ENCODE data around the gene MOBP. TPM values are rescaled to one million over a fixed set of nuclear protein-coding genes. Genes with fewer than 3 reads are reported as not detected.

MOBP gene
- total RNA-seq, 1 experiment from 2014 or later: 1.0 TPM

DNA sequence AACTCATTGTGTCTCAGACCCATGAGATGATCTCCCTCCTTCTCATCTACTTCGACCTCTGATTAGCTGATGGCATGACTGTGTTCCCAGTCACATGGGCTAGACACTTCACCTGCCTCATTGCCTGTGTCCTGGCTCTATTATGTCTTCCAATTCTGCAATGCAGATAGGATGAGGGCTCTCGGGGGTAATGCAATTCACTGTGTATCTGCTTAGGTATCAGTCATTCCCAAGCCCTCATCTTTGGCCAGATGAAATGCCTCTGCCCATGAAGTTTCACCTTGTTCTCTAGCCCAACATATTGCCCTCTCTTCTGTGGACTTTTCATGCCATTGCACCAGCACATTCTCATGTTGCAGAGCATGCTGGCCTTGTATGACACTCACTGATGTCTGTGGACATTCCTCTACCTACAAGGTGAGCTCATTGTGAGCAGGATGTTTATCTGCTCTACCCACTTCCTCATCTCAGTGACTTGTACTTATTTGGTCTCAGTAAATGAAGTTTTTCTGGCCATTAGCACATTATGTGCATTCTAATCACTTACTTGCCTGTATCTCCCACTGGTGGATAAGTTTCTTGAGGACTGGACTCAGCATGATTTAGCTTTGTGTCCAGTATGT lies 32.3 kb downstream of the MOBP start:
- no peaks in the 10 kb centered on the region for H3K36me3 ChIP-seq (replicated peaks; ENCODE audit: control insufficient read depth, insufficient read depth, low read length)
- H3K27me3 ChIP-seq (ENCODE audit: control insufficient read depth, insufficient read depth, low read length): no peaks in the 10 kb centered on the region
- no peak overlapping the region for H3K4me3 ChIP-seq (ENCODE audit: insufficient read depth, low read depth, low read length)
- no peak for DNase-seq

DNA sequence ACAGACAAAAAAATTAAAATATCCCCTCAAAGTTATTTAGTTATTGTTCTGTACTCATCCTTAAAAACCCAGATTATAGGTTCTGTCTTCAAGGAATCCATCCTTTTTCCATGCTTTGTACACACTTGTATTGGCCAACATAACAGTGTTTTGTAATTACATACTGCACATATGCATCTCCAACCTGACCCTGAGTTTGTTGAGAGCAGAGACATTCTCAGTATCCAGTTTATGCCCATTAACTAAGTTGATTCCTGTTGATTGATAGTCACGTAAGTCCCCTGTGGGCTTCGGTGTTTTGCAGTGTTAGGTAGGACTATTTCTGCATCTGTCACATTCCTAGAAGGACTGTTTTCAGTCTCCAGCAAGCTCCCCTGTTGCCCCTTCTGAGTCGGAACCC lies 33.6 kb downstream of the MOBP start:
- no peak for DNase-seq
- H3K27me3 ChIP-seq (ENCODE audit: control insufficient read depth, insufficient read depth, low read length): no peaks in the 10 kb centered on the region
- H3K4me3 ChIP-seq (ENCODE audit: insufficient read depth, low read depth, low read length): no peak overlapping the region
- H3K36me3 ChIP-seq (replicated peaks; ENCODE audit: control insufficient read depth, insufficient read depth, low read length): no peaks in the 10 kb centered on the region

DNA sequence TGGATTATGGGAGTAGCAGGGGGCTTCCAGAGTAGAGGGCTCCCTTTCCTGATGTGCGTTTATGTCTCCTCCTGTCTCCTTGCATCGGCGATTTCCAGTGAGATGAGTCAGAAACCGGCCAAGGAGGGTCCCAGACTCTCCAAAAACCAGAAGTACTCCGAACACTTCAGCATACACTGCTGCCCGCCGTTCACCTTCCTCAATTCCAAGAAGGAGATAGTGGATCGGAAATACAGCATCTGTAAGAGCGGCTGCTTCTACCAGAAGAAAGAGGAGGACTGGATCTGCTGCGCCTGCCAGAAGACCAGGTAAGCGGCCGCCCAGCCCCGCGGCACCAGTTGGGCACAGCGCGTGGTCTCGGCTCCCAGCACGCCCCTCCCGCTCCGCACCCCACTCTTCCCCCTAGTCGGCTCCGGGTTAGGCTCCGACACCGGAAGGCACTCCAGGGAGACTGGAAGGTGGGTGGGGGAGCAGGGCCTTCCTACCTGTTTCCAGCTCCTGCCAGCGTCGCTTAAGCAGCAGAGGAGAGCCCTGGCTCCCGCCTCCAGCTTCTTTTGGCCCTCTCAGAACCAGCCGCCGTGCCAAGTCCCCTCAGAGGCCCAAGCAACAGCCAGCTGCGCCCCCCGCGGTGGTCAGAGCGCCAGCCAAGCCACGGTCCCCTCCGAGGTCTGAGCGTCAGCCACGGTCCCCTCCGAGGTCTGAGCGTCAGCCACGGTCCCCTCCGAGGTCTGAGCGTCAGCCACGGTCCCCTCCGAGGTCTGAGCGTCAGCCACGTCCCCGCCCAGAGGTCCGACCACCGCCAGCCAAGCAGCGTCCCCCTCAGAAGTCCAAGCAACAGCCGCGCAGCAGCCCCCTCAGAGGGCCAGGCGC lies 34.7 kb downstream of the MOBP start:
- Histone ChIP-seq H3K4me3 (ENCODE audit: insufficient read depth, low read depth, low read length) (no peak overlapping the region), H3K36me3 (replicated peaks; ENCODE audit: control insufficient read depth, insufficient read depth, low read length) (no peaks in the 10 kb centered on the region), H3K27me3 (ENCODE audit: control insufficient read depth, insufficient read depth, low read length) (peaks cover 7% of the 10 kb centered on the region)
- DNase-seq: no peak

DNA sequence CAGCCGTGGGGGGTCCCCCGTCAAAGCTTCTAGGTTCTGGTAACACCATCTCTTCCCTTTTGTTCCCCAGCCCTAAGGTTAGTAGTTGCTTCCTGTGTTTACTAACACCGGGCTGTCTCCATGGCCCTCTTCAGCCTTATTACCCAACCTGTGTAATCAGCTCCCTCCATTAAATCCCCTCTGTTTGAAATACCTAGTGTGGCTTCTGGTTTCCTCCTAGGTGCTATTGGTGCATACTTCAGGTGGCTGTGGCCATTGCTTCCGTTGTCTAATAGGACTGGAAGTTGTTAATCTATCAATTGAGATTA lies 35.3 kb downstream of the MOBP start:
- Histone ChIP-seq H3K36me3 (replicated peaks; ENCODE audit: control insufficient read depth, insufficient read depth, low read length) (no peaks in the 10 kb centered on the region), H3K4me3 (ENCODE audit: insufficient read depth, low read depth, low read length) (no peak overlapping the region), H3K27me3 (ENCODE audit: control insufficient read depth, insufficient read depth, low read length) (peaks cover 11% of the 10 kb centered on the region)
- no peak for DNase-seq

DNA sequence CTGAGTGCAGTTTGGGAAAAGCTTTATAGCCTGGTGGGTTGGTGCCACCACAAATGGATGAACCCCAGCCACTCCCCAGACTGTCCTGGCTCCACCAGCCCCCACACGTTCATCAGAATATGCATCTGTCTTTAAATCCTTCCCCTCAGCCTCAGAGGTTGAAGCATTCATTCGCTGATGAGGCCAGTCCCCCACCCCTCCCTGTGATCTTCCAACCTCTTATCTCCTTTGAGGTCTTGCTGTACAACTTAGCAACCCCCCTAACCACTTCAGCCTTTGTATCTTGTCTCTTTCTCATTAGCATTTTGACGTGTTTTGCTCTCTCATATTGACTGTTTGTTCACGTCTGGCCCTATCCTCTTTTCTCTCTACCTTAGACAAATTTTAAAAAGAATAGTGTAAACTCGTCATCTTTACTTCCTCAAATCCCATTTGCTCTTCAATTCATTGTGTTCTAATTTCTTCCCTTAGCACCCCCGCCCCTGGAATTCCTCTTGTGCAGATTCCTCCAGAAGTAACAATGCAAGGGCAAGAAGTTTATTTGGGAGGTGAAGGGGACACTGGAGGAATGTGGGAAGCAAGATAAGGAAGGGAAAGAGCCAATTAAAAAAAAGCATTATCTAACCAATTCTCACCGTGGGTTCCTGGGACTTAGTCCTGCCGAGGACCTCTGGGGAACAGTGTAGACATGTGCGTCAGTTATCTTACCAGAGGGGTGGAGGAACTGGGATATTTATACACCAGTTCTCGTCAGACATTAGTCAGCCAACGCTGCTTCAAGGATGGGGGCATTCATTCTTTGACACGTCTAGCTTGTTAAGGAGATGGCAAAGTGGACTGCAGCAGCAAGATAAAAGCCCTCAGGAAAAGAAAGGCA lies 38.6 kb downstream of the MOBP start:
- Histone ChIP-seq H3K27me3 (ENCODE audit: control insufficient read depth, insufficient read depth, low read length) (peaks cover 15% of the 10 kb centered on the region), H3K4me3 (ENCODE audit: insufficient read depth, low read depth, low read length) (no peak overlapping the region), H3K36me3 (replicated peaks; ENCODE audit: control insufficient read depth, insufficient read depth, low read length) (no peaks in the 10 kb centered on the region)
- DNase-seq: no peak

DNA sequence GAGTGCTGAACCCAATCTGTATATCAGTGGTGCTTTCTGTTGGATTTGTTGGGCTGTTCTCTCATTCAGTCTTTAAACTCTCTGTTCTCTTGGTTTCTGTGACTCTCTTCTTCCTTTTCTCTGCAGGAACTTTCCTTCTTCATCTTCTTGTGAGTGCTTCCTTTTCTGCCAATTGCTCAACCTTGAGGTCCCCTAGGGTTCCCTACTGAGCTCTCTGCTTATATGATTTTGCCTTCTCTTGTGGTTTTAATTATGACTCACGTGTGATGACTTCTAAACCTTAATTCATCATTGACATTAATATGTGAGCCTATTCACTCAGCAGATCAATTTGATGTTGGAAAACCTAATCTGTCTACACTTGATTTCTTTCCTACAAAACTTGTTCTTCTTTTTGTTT lies 39.4 kb downstream of the MOBP start:
- DNase-seq: no peak
- Histone ChIP-seq H3K27me3 (ENCODE audit: control insufficient read depth, insufficient read depth, low read length) (peaks cover 15% of the 10 kb centered on the region), H3K4me3 (ENCODE audit: insufficient read depth, low read depth, low read length) (no peak overlapping the region), H3K36me3 (replicated peaks; ENCODE audit: control insufficient read depth, insufficient read depth, low read length) (no peaks in the 10 kb centered on the region)

DNA sequence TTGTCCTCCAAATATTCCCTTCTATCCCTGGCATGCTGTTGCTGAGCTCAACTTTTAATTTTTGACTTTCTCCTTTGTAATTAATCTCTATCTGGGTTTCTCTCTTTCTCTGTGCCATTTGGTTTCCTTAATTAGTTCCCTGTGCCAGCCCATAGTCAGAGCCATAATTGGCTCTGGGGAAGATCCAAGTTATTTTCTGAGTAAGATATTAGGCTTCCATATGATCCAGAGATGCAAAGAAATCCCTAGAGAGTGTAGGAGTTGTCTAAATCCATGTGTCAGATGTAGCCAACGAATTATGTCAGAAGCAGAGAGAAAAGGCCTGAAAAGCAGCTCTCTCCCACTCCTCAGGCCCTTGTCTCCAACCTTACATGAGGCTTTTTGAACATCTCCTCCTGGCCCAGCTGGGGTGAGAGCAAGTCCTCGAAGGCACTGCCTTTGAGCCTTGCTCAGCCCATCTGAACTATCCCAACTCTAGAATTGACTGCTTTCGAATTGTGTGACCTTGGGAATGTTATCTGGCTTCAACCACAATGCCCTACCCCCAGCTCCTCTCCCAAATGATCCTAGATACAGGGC lies 46.4 kb downstream of the MOBP start:
- Histone ChIP-seq H3K27me3 (ENCODE audit: control insufficient read depth, insufficient read depth, low read length) (no peaks in the 10 kb centered on the region), H3K4me3 (ENCODE audit: insufficient read depth, low read depth, low read length) (no peak overlapping the region), H3K36me3 (replicated peaks; ENCODE audit: control insufficient read depth, insufficient read depth, low read length) (no peaks in the 10 kb centered on the region)
- no peak for DNase-seq

DNA sequence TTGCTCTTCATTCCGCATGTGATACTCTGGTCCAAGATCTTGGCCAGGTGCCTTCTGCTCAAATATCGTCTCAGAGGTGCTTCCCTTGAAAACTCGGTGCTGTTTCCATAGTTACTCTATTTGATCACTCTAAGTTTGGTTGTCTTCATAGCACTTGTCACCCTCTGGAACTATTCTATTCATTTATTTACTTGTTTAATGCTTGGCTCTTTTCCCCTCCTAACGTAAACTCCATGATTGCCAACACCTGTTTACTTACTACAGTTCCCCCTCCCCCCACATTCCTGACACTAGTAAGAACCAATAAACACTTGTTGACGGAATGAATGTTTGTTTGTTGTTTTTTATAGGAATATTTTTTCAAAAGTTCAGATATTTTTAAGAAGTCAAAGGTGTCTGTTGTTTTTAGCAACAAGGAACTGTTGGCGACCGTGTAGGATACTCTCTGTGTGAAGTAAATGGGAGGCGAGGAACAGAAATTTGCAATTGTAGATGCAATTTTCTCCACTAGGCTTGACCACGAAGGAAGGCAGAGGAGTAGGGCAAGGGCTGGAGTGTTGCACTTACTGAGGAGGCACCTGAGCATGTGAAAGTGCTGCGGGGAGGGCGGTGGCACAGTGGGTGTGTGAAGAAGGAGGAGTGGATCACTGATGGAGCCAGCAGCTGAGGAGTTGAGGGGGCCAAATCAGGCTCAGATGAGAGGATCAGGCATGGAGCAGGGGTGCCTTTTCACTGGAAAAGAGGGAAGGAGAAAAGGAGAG lies 48.4 kb downstream of the MOBP start:
- no peak for DNase-seq
- Histone ChIP-seq H3K27me3 (ENCODE audit: control insufficient read depth, insufficient read depth, low read length) (no peaks in the 10 kb centered on the region), H3K36me3 (replicated peaks; ENCODE audit: control insufficient read depth, insufficient read depth, low read length) (no peaks in the 10 kb centered on the region), H3K4me3 (ENCODE audit: insufficient read depth, low read depth, low read length) (no peak overlapping the region)

DNA sequence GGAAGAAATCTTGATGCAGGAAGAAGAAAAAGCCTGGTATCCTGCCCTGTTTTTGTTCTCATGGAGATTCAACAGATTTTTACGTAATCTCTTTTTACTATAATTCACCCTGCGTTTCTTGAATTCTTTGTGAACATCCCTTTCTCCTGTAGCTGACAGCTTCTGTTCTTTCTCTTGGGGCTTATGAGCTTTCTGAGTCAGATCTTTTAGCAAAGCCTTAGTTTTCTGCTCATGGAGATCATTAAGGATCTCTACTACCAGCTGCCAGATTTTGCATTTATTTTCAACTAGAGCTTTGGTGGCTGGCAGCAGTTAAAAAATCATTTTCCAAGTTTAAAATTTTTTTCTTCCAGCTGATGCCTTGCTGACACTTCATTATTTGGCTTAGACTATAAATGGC lies 51.6 kb downstream of the MOBP start:
- DNase-seq: no peak
- Histone ChIP-seq H3K36me3 (replicated peaks; ENCODE audit: control insufficient read depth, insufficient read depth, low read length) (no peaks in the 10 kb centered on the region), H3K27me3 (ENCODE audit: control insufficient read depth, insufficient read depth, low read length) (no peaks in the 10 kb centered on the region), H3K4me3 (ENCODE audit: insufficient read depth, low read depth, low read length) (no peak overlapping the region)

DNA sequence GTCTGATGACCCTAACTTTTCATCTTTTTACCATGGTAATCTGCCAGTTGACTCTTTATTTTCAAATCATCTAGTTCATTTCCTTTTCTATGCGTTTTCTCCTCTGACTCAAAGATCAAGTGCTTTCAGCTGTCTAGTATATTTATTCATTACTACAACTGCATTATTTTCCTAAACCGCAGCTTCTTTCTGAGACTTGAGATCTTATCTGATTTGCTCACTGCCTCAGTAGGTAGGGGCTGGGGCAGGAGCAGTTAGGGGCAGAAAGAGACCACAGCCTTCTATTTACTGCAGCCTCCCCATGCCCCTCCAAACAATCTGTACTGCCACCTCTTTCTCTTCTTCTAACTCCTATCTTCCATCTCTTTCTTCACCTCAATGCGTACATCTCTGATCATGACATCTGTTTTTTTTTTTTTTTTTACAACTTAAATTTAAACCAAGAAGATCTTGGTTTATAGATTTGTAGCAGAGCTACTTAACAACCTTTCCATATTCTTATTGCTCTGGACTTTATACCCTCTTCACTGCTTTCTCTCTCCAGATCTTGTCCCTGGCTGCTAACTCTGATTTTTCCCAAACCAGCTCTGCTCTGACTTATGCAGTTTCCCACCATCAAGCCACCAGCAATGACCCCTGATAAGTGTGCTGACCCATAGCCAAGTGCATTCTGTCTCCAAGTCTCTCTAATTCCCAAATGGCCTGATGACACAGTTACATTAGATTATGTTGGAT lies 52.2 kb downstream of the MOBP start:
- DNase-seq: no peak
- no peak overlapping the region for H3K4me3 ChIP-seq (ENCODE audit: insufficient read depth, low read depth, low read length)
- H3K36me3 ChIP-seq (replicated peaks; ENCODE audit: control insufficient read depth, insufficient read depth, low read length): no peaks in the 10 kb centered on the region
- H3K27me3 ChIP-seq (ENCODE audit: control insufficient read depth, insufficient read depth, low read length): no peaks in the 10 kb centered on the region

DNA sequence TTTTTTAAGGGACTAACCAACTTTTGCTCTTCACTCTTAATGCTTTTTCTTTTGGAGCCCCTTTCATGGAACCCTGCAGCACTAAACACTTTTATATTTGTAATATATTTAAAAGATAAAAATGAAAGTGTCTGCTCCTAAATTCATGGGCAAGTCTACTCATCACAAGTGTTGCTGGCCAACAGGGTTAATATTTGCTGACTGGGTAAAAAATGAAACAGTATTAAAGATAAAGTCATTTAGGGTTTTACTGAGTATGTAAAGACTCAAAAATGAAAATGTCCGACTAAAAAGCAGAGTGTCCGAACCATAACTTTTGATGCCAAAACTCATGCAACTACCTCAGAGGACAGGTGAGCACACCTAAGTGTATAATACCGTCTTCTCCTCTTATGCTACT lies 54.0 kb downstream of the MOBP start:
- Histone ChIP-seq H3K4me3 (ENCODE audit: insufficient read depth, low read depth, low read length) (no peak overlapping the region), H3K36me3 (replicated peaks; ENCODE audit: control insufficient read depth, insufficient read depth, low read length) (no peaks in the 10 kb centered on the region), H3K27me3 (ENCODE audit: control insufficient read depth, insufficient read depth, low read length) (no peaks in the 10 kb centered on the region)
- DNase-seq: no peak

DNA sequence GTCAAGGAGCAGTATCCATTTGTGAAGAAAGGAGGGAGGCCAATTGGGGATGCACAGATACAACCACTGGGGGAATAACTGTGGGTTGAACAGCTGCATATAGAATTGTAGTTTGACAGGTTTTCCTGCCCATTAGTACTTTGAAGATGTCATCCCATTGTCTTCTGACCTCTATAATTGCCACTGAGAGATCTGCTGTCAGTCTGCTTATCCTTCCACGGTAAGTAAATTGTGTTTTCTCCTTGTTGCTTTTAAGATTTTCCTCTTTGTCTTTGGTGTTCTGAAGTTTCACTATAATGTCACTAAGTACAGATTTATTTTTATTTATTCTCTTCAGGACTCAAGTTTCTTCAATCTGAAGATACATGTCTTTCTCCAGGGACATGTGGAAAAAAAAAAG lies 56.6 kb downstream of the MOBP start:
- Histone ChIP-seq H3K27me3 (ENCODE audit: control insufficient read depth, insufficient read depth, low read length) (no peaks in the 10 kb centered on the region), H3K36me3 (replicated peaks; ENCODE audit: control insufficient read depth, insufficient read depth, low read length) (no peaks in the 10 kb centered on the region), H3K4me3 (ENCODE audit: insufficient read depth, low read depth, low read length) (no peak overlapping the region)
- no peak for DNase-seq

DNA sequence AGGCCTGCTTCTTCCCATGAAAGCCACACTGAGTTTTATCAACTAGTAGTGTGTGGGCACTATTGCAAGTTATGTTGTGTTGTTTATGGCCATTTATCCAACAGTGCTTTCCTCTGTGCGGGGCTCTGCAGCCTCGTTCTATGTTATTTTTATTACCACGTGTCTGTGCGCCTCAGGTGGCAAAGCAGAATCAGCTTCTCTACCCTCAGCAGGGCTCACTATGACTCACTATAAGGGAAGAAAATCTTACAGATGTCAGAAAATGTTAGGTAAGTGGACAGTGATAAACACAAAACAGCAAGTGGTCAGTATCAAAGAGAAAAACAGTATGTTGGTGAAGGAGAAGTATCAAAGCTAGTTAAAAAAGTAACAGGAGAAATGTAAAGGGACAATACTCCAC lies 61.4 kb downstream of the MOBP start:
- Histone ChIP-seq H3K36me3 (replicated peaks; ENCODE audit: control insufficient read depth, insufficient read depth, low read length) (no peaks in the 10 kb centered on the region), H3K4me3 (ENCODE audit: insufficient read depth, low read depth, low read length) (no peak overlapping the region), H3K27me3 (ENCODE audit: control insufficient read depth, insufficient read depth, low read length) (no peaks in the 10 kb centered on the region)
- no peak for DNase-seq
